GM04503 (cell line): ENCODE measurements around the gene CYP4Z1.
"Not testable (repeated sequence)": the region's sequence is repeated elsewhere in the genome, so short reads cannot be mapped to it uniquely, and the experiment has no call there.

Source experiments
- DNase-seq: peaks from one replicate; pipeline ENCODE4 v3.0.0-alpha.2; 2012; ENCODE audit warnings: low read depth

CYP4Z1 gene, protein sequence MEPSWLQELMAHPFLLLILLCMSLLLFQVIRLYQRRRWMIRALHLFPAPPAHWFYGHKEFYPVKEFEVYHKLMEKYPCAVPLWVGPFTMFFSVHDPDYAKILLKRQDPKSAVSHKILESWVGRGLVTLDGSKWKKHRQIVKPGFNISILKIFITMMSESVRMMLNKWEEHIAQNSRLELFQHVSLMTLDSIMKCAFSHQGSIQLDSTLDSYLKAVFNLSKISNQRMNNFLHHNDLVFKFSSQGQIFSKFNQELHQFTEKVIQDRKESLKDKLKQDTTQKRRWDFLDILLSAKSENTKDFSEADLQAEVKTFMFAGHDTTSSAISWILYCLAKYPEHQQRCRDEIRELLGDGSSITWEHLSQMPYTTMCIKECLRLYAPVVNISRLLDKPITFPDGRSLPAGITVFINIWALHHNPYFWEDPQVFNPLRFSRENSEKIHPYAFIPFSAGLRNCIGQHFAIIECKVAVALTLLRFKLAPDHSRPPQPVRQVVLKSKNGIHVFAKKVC

DNA sequence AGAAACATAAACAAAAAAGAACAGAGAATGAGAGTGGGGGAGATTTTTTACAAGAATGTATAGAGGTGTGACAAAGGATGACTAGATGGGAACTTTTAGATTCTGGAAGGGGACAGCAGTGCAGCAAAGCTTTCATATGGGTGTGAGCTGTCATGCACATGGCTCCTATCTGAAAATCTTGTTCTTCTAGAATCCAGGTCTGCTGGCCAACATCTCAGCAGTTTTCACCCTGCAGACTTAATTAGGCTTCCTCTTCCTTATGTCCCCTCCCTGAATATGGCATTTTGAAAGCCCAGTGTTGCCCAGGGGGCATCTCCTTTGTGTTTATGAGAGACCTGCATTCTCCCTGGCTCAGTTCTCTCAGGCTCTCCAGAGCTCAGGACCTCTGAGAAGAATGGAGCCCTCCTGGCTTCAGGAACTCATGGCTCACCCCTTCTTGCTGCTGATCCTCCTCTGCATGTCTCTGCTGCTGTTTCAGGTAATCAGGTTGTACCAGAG lies at the start of gene CYP4Z1:
TSS of gene CYP4Z1 (plus strand) at position 135 of the 498 bp plus-strand sequence. CDS start at position 395, 260 bp downstream.
- no peak for DNase-seq

DNA sequence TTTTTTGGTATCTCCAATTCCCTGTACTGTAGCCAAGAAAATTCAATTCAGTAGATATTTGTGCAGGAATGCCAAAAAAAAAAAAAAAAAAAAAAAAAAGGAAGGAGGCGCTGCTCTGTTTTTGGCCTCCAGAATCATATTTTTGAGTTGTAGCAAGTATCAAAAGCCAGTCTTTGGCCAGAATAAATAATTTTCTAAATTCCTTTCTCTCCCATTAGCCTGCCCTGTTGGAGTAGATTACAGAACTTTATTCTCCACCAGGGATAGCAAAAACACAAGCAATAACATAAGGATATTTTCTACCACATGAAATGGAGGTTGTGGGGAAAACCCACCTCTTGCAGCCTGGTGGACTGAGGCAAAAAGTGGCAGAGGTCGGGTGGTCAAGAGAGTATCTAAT lies 46.0 kb upstream of the CYP4Z1 start:
- no peak for DNase-seq

DNA sequence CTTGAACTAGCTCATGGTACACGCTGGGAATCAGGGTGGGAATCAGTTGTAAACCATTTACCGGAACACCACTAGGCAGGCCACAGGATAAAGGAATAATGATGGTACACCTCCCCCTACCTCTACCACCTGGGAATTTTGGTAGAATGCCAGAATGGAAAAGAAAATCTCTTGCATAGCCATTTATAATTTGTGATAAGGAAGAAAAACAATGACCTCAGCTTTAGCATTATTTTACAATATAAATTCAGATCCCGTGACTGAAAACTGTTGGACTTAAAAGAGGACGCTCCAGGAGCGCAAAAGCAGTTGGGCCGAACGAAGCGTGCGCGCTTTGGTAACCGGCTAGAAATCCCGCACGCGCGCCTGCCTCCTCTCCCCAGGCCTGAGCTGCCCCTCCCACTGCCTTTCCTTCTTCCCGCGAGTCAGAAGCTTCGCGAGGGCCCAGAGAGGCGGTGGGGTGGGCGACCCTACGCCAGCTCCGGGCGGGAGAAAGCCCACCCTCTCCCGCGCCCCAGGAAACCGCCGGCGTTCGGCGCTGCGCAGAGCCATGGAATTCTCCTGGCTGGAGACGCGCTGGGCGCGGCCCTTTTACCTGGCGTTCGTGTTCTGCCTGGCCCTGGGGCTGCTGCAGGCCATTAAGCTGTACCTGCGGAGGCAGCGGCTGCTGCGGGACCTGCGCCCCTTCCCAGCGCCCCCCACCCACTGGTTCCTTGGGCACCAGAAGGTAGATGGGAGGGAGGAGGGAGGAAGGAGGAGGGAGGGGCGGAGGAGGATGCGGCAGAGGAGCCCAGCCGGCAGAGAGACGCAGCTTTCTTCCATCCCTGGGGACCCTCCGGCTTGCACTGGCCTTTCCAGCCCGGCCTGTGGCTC lies 43.5 kb upstream of the CYP4Z1 start, which contains the start of gene CYP4X1:
TSS of gene CYP4X1 (plus strand) at position 402 of the 873 bp plus-strand sequence. CDS start at position 551, 149 bp downstream.
- DNase-seq = no peak

DNA sequence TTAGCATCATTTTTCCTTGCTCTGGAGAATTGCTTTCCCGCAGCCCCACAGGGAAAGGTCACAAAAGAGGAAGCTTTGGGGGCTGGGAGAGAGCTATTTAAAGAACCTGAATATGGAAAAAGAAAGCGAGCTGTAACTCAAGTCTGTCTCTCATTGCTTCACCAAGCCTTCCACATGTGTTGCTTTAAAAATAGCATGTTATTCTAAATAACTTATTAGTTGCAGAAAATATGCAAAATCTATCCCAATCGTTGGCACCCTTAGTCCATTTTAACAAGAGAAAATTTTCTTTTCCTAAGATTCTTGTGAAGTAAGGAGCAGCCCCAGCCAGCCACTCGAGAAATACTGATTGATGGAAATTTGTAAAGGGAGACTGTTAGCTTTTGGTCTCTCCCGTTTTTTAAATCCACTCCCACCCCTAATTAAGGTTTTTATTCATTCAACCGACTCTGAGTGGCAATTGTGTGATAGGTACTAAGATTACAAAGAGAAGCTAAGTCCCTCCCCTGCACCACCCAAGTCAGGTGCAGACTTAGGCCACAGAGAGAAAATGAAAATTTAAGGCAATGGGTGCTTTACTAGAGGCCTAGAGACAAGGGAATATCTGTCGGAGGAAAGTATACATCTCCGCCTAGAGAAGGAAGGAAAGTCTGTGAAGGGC lies 42.8 kb upstream of the CYP4Z1 start:
- DNase-seq = no peak

DNA sequence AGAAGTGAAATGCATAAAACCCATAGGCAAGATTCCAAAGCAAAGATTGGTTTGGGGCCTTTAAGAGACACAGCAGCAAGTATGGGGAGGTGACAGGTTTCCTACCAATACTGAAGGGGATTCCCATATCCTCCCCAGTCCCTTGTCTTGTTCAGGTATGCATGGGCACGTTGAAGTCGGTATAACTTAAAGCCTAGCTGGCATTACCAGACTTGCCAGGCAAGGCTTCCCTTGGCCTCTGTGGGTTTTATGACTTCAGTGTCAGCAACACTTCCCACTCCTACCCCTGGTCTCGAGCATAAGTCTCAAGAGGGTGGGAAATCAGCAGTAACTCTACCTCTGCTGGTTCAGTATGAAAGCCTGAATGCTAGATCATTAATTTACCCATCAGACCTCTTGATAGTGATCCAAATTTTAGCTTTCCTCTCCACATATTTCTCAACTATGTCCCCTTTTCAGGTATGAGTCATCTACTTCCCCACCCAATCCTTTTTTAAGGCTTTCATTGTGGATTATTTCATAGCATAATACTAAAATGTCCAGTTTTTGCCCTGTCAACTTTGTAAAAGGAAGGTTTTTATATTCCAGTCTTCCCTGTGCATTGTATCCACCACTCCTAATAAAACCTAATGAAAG lies 36.7 kb upstream of the CYP4Z1 start:
- DNase-seq = no peak

DNA sequence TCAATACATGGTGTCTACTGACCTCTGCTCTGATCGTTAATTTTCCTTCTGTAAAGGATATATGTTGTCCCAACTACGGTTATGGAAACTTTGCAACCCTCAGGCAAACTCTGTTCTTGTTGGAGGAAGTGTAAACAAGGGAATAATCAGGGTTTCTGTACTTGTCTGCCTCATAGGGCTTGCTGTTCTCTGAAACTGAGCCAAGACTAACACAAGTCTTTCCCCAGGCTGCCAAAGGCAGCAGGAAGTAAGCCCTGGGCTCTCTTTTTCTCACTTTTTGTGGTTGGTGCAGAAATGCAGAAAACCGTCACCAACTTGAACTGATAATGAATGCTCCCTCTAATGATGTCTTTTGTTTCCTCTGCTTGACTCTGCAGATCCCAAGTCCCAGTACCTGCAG lies 36.0 kb upstream of the CYP4Z1 start:
- DNase-seq = no peak

DNA sequence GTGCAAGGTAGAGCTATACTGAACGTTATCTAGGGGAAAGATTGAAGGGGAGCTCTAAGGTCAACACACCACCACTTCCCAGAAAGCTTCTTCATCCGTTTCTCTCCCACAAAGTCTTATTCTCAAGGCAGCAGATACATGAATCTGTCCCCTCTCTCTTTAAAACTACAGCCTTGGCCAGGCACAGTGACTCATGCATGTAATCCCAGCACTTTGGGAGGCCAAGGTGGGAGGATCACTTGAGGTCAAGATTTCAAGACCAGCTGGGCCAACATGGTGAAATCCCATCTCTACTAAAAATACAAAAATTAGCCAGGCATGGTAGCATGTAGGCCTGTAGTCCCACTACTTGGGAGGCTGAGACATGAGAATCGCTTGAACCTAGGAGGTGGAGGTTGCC lies 35.4 kb upstream of the CYP4Z1 start:
- no peak for DNase-seq

DNA sequence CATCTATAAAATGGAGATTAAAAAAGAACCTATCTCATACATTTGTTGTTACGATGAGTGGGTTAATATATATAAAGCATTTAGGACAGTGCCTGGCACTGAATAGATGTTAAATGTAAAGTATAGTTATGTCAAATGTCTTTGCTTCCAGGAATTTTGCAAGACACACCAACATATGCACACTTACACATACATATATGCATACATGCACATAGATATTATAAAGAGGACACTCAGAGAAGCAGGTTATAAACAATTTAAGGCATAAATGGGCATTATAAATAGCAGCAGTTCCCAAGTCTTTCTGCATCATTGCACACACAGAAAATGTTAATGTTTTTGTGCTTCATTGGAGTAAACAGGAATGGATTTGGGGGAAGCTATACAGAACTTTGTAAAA lies 30.3 kb upstream of the CYP4Z1 start:
- no peak for DNase-seq

DNA sequence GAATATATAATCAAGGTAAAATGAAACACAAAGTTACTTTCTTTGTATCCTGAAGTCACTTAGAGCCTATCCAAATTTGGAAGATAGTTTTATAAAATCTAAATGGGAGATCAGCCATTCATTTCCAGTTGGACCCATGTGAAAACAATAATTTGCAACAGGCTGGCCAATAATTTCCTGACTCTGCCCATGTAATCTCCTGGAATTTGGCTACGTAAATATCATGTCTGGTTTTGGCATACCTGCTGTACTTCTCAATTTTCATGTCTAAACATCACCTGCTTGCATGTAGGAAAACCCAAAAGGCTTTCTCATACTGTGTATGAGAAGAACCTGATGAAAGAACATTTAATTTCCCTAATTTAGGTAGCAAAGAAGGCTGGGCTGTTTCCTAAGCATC lies 7.7 kb upstream of the CYP4Z1 start:
- DNase-seq = no peak

DNA sequence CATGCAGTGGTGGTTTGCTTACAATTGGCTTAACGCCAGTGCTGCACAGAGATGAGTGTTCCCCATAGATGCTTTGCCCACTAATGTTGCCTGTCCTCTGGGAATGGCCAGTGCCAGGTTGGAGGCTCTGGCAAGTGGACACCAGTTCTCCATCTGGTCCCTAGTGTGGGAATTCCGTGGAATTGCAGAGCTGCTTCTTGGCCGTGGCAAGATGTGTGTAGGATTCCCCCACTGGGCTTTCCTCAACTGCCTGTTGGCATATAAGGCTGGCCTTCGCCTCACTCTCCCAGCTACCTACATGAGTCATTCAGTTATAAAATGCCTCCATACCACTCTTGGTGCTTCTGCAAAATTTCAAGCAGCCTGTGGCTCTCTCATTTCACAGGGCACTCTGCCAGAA lies 2.0 kb downstream of the CYP4Z1 start:
- not testable (repeated sequence) for DNase-seq

DNA sequence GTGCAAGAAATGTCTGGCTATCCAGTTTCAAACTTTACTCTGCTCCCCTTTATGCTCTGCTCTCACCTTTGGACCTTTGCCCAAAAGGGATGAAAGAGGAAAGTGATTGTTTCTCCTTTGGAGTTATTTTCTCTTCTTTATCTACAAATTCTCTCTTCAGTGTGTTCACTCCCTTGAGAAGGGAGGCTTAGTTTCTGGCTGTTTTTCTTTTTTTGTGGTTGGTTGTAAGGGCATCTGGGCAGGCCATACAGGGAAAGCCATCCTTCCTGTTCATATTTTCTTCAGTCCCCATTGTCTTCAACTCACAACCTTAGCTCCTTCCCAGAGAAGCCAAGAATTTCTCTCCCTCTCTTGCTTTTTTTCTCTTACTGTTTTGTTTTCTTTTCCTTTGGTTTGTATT lies 2.5 kb downstream of the CYP4Z1 start:
- DNase-seq = not testable (repeated sequence)

DNA sequence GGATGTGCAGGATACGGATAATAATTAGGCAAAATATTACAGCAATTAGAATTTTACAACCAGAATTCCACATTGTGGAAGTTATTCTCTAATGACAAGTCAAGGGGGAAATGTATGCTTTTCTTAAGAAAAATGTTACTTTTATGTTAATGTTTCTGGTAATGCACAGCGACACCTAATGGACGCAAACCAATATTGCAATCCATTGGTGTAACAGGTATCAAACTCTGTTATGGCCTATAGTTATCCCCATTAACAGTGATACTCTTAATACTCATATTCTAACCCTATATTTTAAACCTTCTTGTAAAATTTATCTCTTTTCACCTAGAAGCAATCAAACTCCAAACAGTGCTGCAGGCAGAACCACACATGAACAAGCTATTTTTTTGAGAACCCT lies 22.3 kb downstream of the CYP4Z1 start:
- DNase-seq = not testable (repeated sequence)

DNA sequence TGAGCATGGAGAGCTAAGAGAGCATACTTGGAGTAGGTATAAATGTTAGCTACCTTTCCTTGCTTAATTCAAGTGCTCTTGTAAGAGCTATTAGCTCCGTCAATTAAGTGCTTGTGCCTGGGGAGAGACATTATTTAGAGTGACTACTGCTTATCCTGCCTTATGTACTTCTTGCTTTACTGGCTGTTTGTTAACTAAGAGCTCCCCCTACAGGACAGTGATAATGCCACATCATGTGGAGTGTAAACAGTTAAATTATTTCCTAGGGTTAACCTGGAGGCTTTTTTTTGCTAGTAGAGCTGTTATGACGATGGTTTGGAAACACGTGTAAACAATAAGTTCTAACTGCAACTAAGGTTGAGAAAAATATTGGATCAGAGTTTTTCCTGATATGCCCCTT lies 24.4 kb downstream of the CYP4Z1 start:
- not testable (repeated sequence) for DNase-seq

DNA sequence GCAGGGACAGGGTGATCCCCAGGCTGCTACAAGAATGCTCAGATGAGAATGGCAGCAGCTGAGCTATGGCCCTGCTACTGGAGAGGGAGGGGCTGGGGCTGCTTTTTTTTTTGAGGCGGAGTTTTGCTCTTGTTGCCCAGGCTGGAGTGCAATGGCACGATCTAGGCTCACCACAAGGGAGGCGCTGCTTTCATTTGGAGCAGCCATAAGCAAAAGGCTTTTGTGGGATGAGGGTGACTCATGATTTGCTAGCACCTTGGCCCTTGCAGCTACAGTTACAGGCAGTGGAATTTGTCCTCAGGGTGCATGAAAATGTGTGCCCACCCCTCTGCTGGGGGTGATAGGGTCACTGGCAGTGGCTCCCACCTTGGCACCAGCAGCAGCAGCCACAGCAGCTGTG lies 37.8 kb downstream of the CYP4Z1 start:
- no peak for DNase-seq

DNA sequence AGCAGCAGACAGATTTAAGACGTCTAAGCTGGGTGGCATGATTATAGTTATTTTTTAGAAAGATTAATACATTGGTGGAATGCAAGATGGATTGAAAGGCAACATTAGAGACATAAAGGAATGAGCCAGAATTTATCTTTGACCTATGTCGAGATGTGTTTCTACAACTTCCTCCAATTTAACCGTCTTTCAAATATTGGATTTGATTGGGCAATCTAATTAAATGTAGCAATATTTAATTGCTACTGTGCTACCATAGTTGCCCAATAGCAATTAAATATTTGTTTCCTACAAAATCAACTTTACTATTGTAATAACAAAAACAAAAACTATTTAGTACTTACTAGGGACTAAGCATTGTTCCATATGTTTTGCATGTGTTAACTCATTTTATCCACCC lies 39.8 kb downstream of the CYP4Z1 start:
- DNase-seq = no peak

DNA sequence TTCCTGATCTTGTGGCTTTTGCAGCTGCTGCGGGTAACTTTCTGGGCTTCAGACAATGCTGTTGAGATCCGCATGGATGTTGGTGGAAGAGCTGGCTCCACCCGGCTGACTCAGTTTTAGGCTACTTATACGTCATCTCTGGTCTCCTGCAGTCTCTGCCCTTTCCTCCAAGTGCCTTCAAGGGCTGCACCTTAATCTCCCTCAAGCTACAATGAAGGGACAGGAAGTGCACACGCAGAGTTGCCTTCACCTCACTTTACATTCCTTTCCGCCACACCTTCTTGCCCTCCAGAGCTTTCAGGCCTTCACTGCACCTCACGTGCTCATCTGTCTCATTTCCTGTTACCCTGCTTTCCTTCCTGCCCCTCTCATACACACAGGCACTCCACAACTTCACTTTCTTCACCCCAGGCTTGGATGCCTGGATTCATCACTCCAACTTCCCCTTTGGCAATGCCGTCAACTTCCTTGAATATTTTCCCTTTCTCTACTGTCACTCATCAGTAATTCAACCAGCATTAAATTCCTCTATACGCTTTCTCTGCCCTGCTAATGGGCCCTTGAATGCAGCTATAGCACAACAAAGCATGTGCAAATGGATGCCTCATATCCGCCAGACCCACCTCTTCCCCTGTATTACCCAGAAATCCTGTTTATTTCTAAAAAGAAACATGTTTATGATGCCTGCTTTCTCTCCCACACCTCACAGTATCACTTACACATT lies 41.0 kb downstream of the CYP4Z1 start:
- peak; percentile 13 for DNase-seq

DNA sequence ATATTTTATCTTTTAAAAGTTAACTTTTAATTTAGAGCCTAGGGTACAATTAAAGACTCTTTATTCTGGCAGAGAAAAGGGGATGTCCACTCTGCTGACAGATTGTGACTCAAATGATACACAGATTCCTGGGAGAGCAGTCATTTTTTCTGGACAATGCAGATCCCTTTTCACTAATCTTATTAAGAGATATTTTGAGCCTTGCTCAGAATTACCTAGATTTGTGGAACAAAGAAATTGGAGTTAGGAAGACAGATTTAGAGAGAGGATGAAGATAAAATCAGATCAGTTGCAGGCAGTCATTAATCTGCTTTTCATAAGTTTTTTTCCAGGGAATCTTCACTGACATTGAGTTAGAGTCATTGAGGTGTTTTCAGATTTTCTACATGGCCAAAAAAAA lies 42.5 kb downstream of the CYP4Z1 start:
- not testable (repeated sequence) for DNase-seq

DNA sequence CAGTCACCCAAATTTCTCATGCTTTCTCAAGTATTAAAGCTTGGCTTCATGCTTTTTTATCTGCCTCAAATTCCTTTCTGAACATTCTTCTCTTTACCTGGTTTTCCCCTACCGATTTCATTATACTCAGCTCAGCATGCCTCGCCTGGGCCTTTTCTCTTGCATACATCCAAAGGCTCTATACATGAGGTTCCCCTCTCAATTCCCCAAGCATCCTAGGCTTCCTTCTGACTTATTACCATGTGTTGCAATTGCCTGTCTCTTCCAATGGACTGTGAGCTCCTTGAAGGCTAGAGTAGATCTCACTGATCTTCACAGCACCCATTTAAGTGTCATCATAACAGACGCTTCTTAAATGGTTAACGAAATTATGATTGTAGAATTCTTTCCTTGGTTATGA lies 46.1 kb downstream of the CYP4Z1 start:
- DNase-seq = no peak

DNA sequence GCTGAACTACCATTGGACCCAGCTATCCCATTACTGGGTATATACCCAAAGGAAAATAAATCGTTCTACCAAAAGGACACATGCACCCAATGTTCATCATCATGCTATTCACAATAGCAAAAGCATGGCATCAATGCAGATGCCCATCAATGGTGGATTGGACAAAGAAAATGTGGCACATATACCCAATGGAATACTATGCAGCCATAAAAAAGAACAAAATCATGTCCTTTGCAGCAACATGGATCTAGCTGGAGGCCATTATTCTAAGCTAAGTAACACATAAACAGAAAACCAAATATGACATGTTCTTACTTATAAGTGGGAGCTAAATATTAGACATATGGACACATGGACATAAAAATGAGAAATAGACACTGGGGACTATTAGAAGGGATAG lies 54.0 kb downstream of the CYP4Z1 start:
- not testable (repeated sequence) for DNase-seq

DNA sequence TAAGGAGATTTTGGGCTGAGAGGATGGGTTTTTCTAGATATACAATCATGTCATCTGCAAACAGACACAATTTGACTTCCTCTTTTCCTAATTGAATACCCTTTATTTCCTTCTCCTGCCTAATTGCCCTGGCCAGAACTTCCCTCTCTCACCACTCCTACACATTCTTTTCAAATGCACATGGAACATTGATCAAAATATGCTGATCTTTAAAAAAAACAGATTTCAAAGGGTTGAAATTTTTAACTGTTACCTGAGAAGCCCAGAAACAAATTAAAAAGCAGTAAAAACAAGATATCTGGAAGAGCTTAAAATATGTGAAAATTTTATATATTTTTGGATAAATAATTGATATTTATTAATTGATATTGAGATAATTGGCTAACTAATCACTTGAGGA lies 57.8 kb downstream of the CYP4Z1 start:
- DNase-seq = not testable (repeated sequence)

DNA sequence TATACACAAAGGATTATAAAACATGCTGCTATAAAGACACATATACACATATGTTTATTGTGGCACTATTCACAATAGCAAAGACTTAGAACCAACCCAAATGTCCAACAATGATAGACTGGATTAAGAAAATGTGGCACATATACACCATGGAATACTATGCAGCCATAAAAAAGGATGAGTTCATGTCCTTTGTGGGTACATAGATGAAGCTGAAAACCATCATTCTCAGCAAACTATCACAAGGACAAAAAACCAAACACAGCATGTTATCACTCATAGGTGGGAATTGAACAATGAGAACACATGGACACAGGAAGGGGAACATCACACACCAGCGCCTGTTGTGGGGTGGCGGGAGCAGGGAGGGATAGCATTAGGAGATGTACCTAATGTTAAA lies 60.0 kb downstream of the CYP4Z1 start:
- not testable (repeated sequence) for DNase-seq
